Stimulated activated CD8-positive, alpha-beta memory T cell treated with anti-CD3 and anti-CD28 coated beads, Interleukin-15, amount 100 ng/mL, for 4 hours (primary cell): ENCODE results near the gene MCCD1.

Experiments
- DNase-seq, 2 donors: peaks; one replicate each; pipeline ENCODE4 v3.0.0-alpha.2; 2020; ENCODE audit warnings: low read depth in 2 of 2

MCCD1 gene

DNA sequence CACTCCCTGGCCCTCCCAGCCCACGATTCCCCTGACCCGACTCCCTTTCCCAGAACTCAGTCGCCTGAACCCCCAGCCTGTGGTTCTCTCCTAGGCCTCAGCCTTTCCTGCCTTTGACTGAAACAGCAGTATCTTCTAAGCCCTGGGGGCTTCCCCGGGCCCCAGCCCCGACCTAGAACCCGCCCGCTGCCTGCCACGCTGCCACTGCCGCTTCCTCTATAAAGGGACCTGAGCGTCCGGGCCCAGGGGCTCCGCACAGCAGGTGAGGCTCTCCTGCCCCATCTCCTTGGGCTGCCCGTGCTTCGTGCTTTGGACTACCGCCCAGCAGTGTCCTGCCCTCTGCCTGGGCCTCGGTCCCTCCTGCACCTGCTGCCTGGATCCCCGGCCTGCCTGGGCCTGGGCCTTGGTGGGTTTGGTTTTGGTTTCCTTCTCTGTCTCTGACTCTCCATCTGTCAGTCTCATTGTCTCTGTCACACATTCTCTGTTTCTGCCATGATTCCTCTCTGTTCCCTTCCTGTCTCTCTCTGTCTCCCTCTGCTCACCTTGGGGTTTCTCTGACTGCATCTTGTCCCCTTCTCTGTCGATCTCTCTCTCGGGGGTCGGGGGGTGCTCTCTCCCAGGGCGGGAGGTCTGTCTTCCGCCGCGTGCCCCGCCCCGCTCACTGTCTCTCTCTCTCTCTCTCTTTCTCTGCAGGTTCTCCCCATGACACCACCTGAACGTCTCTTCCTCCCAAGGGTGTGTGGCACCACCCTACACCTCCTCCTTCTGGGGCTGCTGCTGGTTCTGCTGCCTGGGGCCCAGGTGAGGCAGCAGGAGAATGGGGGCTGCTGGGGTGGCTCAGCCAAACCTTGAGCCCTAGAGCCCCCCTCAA is 43.5 kb downstream of the MCCD1 start, which contains the start of gene LTA:
LTA (plus strand) TSS at position 249 of the 871 bp plus-strand sequence; CDS start at position 703, 454 bp downstream.
- peak; percentile 66 to 67 for DNase-seq

DNA sequence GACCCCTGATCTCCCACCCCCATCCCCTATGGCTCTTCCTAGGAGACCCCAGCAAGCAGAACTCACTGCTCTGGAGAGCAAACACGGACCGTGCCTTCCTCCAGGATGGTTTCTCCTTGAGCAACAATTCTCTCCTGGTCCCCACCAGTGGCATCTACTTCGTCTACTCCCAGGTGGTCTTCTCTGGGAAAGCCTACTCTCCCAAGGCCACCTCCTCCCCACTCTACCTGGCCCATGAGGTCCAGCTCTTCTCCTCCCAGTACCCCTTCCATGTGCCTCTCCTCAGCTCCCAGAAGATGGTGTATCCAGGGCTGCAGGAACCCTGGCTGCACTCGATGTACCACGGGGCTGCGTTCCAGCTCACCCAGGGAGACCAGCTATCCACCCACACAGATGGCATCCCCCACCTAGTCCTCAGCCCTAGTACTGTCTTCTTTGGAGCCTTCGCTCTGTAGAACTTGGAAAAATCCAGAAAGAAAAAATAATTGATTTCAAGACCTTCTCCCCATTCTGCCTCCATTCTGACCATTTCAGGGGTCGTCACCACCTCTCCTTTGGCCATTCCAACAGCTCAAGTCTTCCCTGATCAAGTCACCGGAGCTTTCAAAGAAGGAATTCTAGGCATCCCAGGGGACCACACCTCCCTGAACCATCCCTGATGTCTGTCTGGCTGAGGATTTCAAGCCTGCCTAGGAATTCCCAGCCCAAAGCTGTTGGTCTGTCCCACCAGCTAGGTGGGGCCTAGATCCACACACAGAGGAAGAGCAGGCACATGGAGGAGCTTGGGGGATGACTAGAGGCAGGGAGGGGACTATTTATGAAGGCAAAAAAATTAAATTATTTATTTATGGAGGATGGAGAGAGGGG is 44.7 kb downstream of the MCCD1 start:
- no peak for DNase-seq

DNA sequence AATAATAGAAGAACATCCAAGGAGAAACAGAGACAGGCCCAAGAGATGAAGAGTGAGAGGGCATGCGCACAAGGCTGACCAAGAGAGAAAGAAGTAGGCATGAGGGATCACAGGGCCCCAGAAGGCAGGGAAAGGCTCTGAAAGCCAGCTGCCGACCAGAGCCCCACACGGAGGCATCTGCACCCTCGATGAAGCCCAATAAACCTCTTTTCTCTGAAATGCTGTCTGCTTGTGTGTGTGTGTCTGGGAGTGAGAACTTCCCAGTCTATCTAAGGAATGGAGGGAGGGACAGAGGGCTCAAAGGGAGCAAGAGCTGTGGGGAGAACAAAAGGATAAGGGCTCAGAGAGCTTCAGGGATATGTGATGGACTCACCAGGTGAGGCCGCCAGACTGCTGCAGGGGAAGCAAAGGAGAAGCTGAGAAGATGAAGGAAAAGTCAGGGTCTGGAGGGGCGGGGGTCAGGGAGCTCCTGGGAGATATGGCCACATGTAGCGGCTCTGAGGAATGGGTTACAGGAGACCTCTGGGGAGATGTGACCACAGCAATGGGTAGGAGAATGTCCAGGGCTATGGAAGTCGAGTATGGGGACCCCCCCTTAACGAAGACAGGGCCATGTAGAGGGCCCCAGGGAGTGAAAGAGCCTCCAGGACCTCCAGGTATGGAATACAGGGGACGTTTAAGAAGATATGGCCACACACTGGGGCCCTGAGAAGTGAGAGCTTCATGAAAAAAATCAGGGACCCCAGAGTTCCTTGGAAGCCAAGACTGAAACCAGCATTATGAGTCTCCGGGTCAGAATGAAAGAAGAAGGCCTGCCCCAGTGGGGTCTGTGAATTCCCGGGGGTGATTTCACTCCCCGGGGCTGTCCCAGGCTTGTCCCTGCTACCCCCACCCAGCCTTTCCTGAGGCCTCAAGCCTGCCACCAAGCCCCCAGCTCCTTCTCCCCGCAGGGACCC is 45.6 kb downstream of the MCCD1 start:
- DNase-seq = no peak

DNA sequence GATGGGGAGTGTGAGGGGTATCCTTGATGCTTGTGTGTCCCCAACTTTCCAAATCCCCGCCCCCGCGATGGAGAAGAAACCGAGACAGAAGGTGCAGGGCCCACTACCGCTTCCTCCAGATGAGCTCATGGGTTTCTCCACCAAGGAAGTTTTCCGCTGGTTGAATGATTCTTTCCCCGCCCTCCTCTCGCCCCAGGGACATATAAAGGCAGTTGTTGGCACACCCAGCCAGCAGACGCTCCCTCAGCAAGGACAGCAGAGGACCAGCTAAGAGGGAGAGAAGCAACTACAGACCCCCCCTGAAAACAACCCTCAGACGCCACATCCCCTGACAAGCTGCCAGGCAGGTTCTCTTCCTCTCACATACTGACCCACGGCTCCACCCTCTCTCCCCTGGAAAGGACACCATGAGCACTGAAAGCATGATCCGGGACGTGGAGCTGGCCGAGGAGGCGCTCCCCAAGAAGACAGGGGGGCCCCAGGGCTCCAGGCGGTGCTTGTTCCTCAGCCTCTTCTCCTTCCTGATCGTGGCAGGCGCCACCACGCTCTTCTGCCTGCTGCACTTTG is 46.7 kb downstream of the MCCD1 start, which contains the start of gene TNF:
TNF (plus strand) TSS at position 231 of the 567 bp plus-strand sequence; CDS start at position 408, 177 bp downstream.
- peak; percentile 62 to 75 for DNase-seq

DNA sequence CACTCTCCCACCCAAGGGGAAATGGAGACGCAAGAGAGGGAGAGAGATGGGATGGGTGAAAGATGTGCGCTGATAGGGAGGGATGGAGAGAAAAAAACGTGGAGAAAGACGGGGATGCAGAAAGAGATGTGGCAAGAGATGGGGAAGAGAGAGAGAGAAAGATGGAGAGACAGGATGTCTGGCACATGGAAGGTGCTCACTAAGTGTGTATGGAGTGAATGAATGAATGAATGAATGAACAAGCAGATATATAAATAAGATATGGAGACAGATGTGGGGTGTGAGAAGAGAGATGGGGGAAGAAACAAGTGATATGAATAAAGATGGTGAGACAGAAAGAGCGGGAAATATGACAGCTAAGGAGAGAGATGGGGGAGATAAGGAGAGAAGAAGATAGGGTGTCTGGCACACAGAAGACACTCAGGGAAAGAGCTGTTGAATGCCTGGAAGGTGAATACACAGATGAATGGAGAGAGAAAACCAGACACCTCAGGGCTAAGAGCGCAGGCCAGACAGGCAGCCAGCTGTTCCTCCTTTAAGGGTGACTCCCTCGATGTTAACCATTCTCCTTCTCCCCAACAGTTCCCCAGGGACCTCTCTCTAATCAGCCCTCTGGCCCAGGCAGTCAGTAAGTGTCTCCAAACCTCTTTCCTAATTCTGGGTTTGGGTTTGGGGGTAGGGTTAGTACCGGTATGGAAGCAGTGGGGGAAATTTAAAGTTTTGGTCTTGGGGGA is 47.4 kb downstream of the MCCD1 start:
- DNase-seq = no peak

DNA sequence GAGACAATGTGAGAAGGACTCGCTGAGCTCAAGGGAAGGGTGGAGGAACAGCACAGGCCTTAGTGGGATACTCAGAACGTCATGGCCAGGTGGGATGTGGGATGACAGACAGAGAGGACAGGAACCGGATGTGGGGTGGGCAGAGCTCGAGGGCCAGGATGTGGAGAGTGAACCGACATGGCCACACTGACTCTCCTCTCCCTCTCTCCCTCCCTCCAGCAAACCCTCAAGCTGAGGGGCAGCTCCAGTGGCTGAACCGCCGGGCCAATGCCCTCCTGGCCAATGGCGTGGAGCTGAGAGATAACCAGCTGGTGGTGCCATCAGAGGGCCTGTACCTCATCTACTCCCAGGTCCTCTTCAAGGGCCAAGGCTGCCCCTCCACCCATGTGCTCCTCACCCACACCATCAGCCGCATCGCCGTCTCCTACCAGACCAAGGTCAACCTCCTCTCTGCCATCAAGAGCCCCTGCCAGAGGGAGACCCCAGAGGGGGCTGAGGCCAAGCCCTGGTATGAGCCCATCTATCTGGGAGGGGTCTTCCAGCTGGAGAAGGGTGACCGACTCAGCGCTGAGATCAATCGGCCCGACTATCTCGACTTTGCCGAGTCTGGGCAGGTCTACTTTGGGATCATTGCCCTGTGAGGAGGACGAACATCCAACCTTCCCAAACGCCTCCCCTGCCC is 48.3 kb downstream of the MCCD1 start:
- DNase-seq = no peak

DNA sequence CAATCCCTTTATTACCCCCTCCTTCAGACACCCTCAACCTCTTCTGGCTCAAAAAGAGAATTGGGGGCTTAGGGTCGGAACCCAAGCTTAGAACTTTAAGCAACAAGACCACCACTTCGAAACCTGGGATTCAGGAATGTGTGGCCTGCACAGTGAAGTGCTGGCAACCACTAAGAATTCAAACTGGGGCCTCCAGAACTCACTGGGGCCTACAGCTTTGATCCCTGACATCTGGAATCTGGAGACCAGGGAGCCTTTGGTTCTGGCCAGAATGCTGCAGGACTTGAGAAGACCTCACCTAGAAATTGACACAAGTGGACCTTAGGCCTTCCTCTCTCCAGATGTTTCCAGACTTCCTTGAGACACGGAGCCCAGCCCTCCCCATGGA is 48.8 kb downstream of the MCCD1 start:
- DNase-seq = no peak

DNA sequence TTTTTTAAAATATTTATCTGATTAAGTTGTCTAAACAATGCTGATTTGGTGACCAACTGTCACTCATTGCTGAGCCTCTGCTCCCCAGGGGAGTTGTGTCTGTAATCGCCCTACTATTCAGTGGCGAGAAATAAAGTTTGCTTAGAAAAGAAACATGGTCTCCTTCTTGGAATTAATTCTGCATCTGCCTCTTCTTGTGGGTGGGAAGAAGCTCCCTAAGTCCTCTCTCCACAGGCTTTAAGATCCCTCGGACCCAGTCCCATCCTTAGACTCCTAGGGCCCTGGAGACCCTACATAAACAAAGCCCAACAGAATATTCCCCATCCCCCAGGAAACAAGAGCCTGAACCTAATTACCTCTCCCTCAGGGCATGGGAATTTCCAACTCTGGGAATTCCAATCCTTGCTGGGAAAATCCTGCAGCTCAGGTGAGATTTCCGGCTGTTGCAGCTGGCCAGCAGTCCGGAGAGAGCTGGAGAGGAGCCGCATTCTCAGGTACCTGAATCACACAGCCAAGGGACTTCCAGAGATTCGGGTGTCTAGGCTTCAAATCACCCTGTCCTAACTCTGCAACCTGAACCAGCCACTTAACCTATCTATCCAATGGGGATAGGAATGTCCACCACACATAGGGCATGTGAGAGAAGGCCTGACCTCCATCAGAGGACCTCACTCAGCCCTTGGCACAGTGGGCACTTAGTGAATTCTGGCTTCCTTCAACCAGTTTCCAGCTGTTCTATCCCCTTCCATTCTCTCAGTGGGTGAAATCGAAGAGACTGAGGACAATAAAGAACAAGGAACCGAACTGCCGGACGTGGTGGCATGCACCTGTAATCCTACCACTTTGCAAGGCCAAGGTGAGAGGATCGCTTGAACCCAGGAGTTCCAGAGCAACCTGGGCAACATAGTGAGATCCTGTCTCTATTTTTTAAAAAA is 49.7 kb downstream of the MCCD1 start:
- no peak for DNase-seq

DNA sequence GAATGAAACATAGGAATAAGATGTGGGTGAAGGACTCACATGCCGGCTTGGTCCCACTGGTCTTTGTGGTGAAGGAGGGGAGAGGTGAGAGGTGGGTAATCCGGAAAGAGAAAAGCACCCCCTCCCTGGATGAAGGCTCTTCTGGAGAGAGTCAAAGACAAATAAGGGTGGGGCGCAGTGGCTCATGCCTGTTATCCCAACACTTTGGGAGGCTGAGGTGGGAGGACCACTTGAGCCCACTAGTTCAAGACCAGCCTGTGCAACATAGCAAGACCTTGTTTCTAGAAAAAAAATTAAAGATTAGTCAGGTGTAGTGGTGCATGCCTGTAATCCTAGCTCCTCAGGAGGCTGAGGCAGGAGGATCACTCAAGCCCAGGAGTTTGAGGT is 50.4 kb downstream of the MCCD1 start:
- no peak for DNase-seq
